Vagina (tissue), 2 donors: Measurements from ENCODE around the gene IL6ST. TPM values are rescaled to one million over a fixed set of nuclear protein-coding genes. Genes with fewer than 3 reads are reported as not detected.
A peak's percentile ranks its signal among the peaks of the same experiment; 100 is the strongest.

Source experiments
- DNase-seq, 2 donors: peaks; one replicate each; pipeline ENCODE4 v3.0.0-alpha.2; 2017; ENCODE audit errors: extremely low spot score in 2 of 2
- H3K27ac ChIP-seq: fragments of 200-600 bp; sonication (generic); one replicate; pipeline ENCODE4 v1.5.1; 2019
- H3K27me3 ChIP-seq: fragments of 200-600 bp; sonication (generic); one replicate; pipeline ENCODE4 v1.5.1; 2019
- H3K36me3 ChIP-seq, 2 donors: fragments of 200-600 bp; sonication (generic); one replicate each; pipeline ENCODE4 v1.5.1; 2017 to 2019
- H3K4me1 ChIP-seq: fragments of 200-600 bp; sonication (generic); one replicate; pipeline ENCODE4 v1.5.1; 2019
- H3K4me3 ChIP-seq, 2 donors: fragments of 200-600 bp; sonication (generic); 1 replicate in 1 of 2; 2 replicates in 1 of 2; pipeline ENCODE4 v1.5.1; 2016 to 2019
- H3K9me3 ChIP-seq: fragments of 200-600 bp; sonication (generic); one replicate; pipeline ENCODE4 v1.5.1; 2019
- POLR2A ChIP-seq, 2 donors: fragments of 450-650 bp; IDR thresholded peaks; one replicate each; pipeline ENCODE4 v1.6.1; 2017; ENCODE audit warnings: antibody characterized with exemption in 2 of 2, mild to moderate bottlenecking in 2 of 2, moderate library complexity in 2 of 2
- POLR2AphosphoS5 ChIP-seq, 2 donors: sonication (generic); formaldehyde crosslinking; IDR thresholded peaks; one replicate each; pipeline ENCODE4 v1.9.0; 2017; ENCODE audit warnings: antibody characterized with exemption in 2 of 2, mild to moderate bottlenecking in 2 of 2, low read depth in 1 of 2; ENCODE audit not compliant: insufficient read depth in 1 of 2
- intact Hi-C: fragments of 100-400 bp; cut with DNase I; formaldehyde crosslinking; loops from one replicate; pipeline ENCODE4 v1.15.1; 2023
- total RNA-seq: library from RNA; depleted of rRNA; stranded (reverse); fragments of >200 nt; gene quantifications from one replicate; pipeline ENCODE4 v1.2.3, GENCODE V29; 2016
- TF ChIP-seq, protein P1 (sequence below), 3 experiments: fragments of 450-650 bp in 2 of 3; fragments of 200-600 bp in 1 of 3; sonication (generic) in 1 of 3; IDR thresholded peaks; one replicate each; pipeline ENCODE4 v1.5.1; 2017 to 2019; ENCODE audit warnings: antibody characterized with exemption in 3 of 3, mild to moderate bottlenecking in 2 of 3, moderate library complexity in 2 of 3

IL6ST gene
- total RNA-seq, 1 donor from 2014 or later: 312 TPM

DNA sequence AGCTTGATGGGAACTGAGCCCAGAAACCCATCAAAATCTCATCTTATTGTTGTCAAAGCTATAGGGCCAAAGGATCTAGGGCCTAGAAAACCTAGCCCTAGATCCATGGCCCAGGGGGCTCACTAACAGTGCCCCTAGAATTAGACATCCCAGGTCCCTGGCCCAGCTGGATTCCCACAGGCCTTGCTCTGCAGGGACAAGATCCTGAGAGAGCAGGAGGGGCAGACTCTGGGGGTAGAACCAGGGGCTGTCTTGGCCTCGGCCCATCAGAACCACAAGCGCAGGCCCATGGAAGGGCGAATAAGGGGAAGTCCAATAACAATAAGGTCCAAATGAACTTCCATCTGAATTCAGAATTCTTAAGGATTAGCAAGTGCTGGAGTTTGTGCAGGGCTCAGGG is 69.6 kb downstream of the IL6ST start:
- H3K9me3 ChIP-seq: no peaks in the 10 kb centered on the region
- DNase-seq: no peak

DNA sequence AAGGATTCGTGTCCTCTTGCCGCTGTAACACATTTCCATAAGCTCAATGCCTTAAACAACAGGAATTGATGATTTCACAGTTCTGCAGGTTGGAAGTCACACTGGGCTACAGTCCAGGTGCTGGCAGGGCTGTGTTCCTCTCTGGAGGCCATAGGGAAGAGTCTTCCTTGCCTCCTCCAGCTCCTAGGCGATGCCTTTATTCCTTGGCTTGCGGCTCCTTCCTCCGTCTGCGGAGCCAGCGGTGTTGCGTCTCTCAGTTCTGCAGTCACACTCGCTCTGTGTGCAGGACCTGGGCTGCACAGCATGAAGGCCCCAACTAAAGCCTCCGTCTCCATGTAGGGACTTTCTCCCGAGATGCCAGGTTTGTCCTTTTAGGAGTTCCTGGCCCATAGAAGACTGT is 70.0 kb downstream of the IL6ST start:
- H3K9me3 ChIP-seq: no peaks in the 10 kb centered on the region
- H3K36me3 ChIP-seq: no peaks in the 10 kb centered on the region
- intact Hi-C loops: no loop called here
- no peak overlapping the region for H3K27ac ChIP-seq
- no peaks in the 10 kb centered on the region for H3K27me3 ChIP-seq
- no peak overlapping the region for H3K4me3 ChIP-seq
- H3K4me1 ChIP-seq: no peaks in the 10 kb centered on the region
- peak in 1 of 2 donors; percentile 77 for DNase-seq
- TF ChIP-seq POLR2A (IDR thresholded peaks at IDR 0.05) (no peak), POLR2AphosphoS5 (IDR thresholded peaks at IDR 0.05; ENCODE audit: insufficient read depth in 1 of 2, low read depth in 1 of 2) (no peak)
- TF ChIP-seq, protein P1, sequence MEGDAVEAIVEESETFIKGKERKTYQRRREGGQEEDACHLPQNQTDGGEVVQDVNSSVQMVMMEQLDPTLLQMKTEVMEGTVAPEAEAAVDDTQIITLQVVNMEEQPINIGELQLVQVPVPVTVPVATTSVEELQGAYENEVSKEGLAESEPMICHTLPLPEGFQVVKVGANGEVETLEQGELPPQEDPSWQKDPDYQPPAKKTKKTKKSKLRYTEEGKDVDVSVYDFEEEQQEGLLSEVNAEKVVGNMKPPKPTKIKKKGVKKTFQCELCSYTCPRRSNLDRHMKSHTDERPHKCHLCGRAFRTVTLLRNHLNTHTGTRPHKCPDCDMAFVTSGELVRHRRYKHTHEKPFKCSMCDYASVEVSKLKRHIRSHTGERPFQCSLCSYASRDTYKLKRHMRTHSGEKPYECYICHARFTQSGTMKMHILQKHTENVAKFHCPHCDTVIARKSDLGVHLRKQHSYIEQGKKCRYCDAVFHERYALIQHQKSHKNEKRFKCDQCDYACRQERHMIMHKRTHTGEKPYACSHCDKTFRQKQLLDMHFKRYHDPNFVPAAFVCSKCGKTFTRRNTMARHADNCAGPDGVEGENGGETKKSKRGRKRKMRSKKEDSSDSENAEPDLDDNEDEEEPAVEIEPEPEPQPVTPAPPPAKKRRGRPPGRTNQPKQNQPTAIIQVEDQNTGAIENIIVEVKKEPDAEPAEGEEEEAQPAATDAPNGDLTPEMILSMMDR (IDR thresholded peaks at IDR 0.05): no peak

More for the DNA sequence above, 69.6 kb downstream of the IL6ST start:
- no peaks in the 10 kb centered on the region for H3K27me3 ChIP-seq
- H3K36me3 ChIP-seq: no peaks in the 10 kb centered on the region
- no peak overlapping the region for H3K4me3 ChIP-seq
- no peaks in the 10 kb centered on the region for H3K4me1 ChIP-seq
- TF ChIP-seq POLR2AphosphoS5 (IDR thresholded peaks at IDR 0.05; ENCODE audit: insufficient read depth in 1 of 2, low read depth in 1 of 2) (no peak), POLR2A (IDR thresholded peaks at IDR 0.05) (no peak)
- H3K27ac ChIP-seq: no peak overlapping the region
- intact Hi-C loops: no loop called here

DNA sequence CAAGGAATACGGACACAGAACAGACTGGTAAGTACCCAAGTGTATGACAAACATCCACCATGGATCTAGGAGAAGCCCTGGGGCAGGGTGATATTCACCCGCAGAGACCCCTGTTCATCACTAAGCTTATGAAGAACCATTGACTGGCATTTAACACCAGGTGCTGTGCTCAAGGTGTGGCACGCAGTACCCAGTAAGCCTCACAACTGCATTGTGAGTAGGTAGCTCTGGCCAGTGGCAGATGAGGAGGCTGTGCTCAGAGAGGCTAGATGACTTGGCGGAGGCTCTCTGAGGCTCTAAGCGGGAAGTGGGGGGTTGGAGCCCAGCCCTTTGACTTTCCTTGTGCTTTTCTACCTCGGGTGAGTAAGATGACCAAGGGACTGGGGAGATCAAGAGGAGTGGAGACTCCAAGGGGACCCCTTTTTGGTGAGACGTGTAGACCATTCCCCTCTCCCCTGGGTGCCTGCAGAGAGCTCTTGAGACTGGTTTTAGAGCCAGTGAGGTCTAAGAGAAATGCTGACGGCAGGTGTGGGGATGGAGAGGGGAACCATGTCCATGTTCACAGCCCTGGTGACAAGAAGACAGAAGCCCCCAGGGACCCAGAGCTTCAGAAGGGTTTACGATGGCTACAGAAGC is 70.8 kb downstream of the IL6ST start:
- H3K4me3 ChIP-seq: no peak overlapping the region
- DNase-seq: no peak

DNA sequence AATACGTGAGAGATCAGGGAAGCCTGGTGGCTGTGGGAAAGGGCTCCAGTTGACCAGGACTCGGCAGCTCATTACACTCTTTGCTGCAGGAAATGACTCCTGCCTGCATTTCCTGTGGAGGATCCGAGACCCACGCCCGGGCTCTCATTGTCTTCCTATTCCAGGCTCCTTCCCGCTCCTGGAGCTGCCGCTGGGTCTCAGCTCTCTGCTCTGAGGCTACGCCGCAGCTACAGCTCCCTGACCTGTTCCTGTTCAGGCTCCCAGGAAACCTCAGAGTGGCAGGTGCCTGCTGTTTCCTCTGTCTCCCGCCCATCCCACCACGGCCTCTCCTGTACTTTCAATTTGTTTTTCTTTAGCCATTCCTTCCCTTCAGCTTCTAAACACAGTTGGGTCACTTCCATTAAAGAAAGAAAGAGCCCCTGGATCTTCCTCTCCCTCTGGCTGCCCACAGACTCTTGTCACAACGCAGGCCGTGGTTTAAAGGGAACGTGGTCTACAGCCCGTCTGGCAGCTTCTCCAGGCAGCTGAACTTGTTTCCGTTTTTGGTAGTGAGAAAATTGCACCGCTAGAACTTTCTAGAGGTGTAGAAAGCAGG is 71.5 kb downstream of the IL6ST start:
- H3K9me3 ChIP-seq: no peaks in the 10 kb centered on the region
- no peaks in the 10 kb centered on the region for H3K4me1 ChIP-seq
- intact Hi-C loops: no loop called here
- H3K27me3 ChIP-seq: no peaks in the 10 kb centered on the region
- no peaks in the 10 kb centered on the region for H3K36me3 ChIP-seq
- TF ChIP-seq, protein P1 (IDR thresholded peaks at IDR 0.05): no peak
- TF ChIP-seq POLR2AphosphoS5 (IDR thresholded peaks at IDR 0.05; ENCODE audit: insufficient read depth in 1 of 2, low read depth in 1 of 2): no peak
- TF ChIP-seq POLR2A (IDR thresholded peaks at IDR 0.05): no peak
- H3K4me3 ChIP-seq: peak overlapping the region; percentile 10 to 32
- H3K27ac ChIP-seq: no peak overlapping the region
- DNase-seq: no peak

More for the DNA sequence above, 70.8 kb downstream of the IL6ST start:
- no peaks in the 10 kb centered on the region for H3K4me1 ChIP-seq
- intact Hi-C loops: no loop called here
- H3K27me3 ChIP-seq: no peaks in the 10 kb centered on the region
- TF ChIP-seq POLR2AphosphoS5 (IDR thresholded peaks at IDR 0.05; ENCODE audit: insufficient read depth in 1 of 2, low read depth in 1 of 2) (no peak), POLR2A (IDR thresholded peaks at IDR 0.05) (no peak)
- TF ChIP-seq, protein P1 (IDR thresholded peaks at IDR 0.05): no peak
- no peaks in the 10 kb centered on the region for H3K9me3 ChIP-seq
- no peak overlapping the region for H3K27ac ChIP-seq
- H3K36me3 ChIP-seq: no peaks in the 10 kb centered on the region

DNA sequence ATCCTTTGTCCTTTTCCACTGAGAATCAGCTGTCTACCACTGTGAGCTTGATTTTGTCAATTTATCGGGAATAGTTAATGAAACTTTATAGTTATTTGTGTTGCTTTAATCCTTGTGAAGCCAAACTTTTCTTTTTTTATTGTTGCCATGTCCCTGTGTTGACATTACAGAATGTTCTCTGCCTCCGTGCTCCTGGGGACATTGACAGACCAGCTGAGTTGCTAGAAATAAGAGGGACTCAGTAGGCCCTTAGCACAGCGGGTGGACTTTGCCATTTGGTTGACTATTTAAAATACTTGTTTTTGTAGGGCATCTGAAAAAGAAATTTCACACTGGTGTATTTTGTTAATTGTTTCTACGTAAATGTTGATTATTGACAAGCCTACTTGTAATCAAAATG is 73.1 kb downstream of the IL6ST start:
- Histone ChIP-seq H3K4me3 (no peak overlapping the region), H3K36me3 (no peaks in the 10 kb centered on the region), H3K4me1 (no peaks in the 10 kb centered on the region), H3K27ac (no peak overlapping the region), H3K27me3 (no peaks in the 10 kb centered on the region), H3K9me3 (no peaks in the 10 kb centered on the region)
- TF ChIP-seq POLR2AphosphoS5 (IDR thresholded peaks at IDR 0.05; ENCODE audit: insufficient read depth in 1 of 2, low read depth in 1 of 2) (no peak), POLR2A (IDR thresholded peaks at IDR 0.05) (no peak)
- TF ChIP-seq, protein P1 (IDR thresholded peaks at IDR 0.05): no peak
- intact Hi-C loops: no loop called here
- no peak for DNase-seq
